HG02943 (cell line): Measurements from ENCODE around the gene TXNIP.

Source experiments
- ATAC-seq: cut with Tn5 transposase; IDR thresholded peaks from one replicate; pipeline ENCODE4 v1.9.1; 2021; ENCODE audit warnings: mild to moderate bottlenecking, low read depth, moderate library complexity; ENCODE audit not compliant: unreplicated experiment

Gene TXNIP

GRCh38 chr1:146012703-146013558 lies 16.6 kb upstream of the TXNIP start:
- ATAC-seq, result no peak

GRCh38 chr1:146010126-146010738 lies 13.9 kb upstream of the TXNIP start:
- no peak for ATAC-seq

GRCh38 chr1:146007489-146008133 lies 11.2 kb upstream of the TXNIP start:
- ATAC-seq, result no peak

GRCh38 chr1:146001709-146002108 lies 5.3 kb upstream of the TXNIP start:
- no peak for ATAC-seq

- no peak for ATAC-seq
These were observed 3.1 kb upstream of the TXNIP start for GRCh38 chr1:145999321-146000024.

GRCh38 chr1:145997718-145998023 lies 1.3 kb upstream of the TXNIP start:
- ATAC-seq, result no peak

- ATAC-seq, result no peak
These were observed 788 bp upstream of the TXNIP start for GRCh38 chr1:145997016-145997717.

- ATAC-seq, result no peak
These were observed 381 bp downstream of the TXNIP start for GRCh38 chr1:145995964-145996432.

GRCh38 chr1:145995148-145995881 lies 1.1 kb downstream of the TXNIP start:
- no peak for ATAC-seq

- ATAC-seq, result no peak
These were observed 1.8 kb downstream of the TXNIP start for GRCh38 chr1:145994391-145995120.

GRCh38 chr1:145993618-145994390 lies 2.6 kb downstream of the TXNIP start:
- ATAC-seq, result no peak

- ATAC-seq, result no peak
These were observed 3.3 kb downstream of the TXNIP start for GRCh38 chr1:145992958-145993617.

- ATAC-seq, result no peak
These were observed 3.9 kb downstream of the TXNIP start for GRCh38 chr1:145992502-145992936.

GRCh38 chr1:145991735-145992412 lies 4.5 kb downstream of the TXNIP start:
- ATAC-seq, result no peak

- no peak for ATAC-seq
These were observed 6.0 kb downstream of the TXNIP start for GRCh38 chr1:145990249-145990855.

- ATAC-seq, result no peak
These were observed 7.6 kb downstream of the TXNIP start for GRCh38 chr1:145988773-145989172.

GRCh38 chr1:145987926-145988325 lies 8.5 kb downstream of the TXNIP start:
- no peak for ATAC-seq
